Neuronal stem cell (in vitro differentiated cells): ENCODE data around the gene CMC1.

Experiments
- DNase-seq: peaks from one replicate; pipeline ENCODE4 v3.0.0-alpha.2; 2013; ENCODE audit warnings: low spot score
- H2AFZ ChIP-seq: one replicate; pipeline ENCODE4 v1.6.1; 2013; ENCODE audit warnings: mild to moderate bottlenecking, low read length, inconsistent platforms
- H2AK5ac ChIP-seq: 2 replicates; pipeline ENCODE4 v1.6.1; 2013; ENCODE audit warnings: low read depth, mild to moderate bottlenecking, inconsistent platforms, low read length, moderate library complexity, mixed read lengths
- H2BK120ac ChIP-seq: 2 replicates; pipeline ENCODE4 v1.6.1; 2013; ENCODE audit warnings: low read depth, mild to moderate bottlenecking, inconsistent platforms, low read length, moderate library complexity, mixed read lengths
- H2BK12ac ChIP-seq: one replicate; pipeline ENCODE4 v1.6.1; 2013; ENCODE audit warnings: low read length, inconsistent platforms
- H2BK15ac ChIP-seq: 2 replicates; pipeline ENCODE4 v1.6.1; 2013; ENCODE audit warnings: mild to moderate bottlenecking, low read length, inconsistent platforms, mixed read lengths
- H2BK5ac ChIP-seq: one replicate; pipeline ENCODE4 v1.6.1; 2013; ENCODE audit warnings: inconsistent platforms, mild to moderate bottlenecking, low read length, moderate library complexity
- H3K14ac ChIP-seq: one replicate; pipeline ENCODE4 v1.6.1; 2013; ENCODE audit warnings: low read length, inconsistent platforms
- H3K18ac ChIP-seq: 2 replicates; pipeline ENCODE4 v1.6.1; 2013; ENCODE audit warnings: low read length, inconsistent platforms
- H3K23ac ChIP-seq: 2 replicates; pipeline ENCODE4 v1.6.1; 2013; ENCODE audit warnings: low read depth, mild to moderate bottlenecking, mixed read lengths, low read length, inconsistent platforms; ENCODE audit not compliant: poor library complexity
- H3K27ac ChIP-seq: replicated peaks from 3 replicates; pipeline ENCODE4 v1.5.1; 2013; ENCODE audit warnings: low read length, inconsistent platforms
- H3K27me3 ChIP-seq, 3 experiments: 2 replicates each; pipeline ENCODE4 v1.6.1; 2013; ENCODE audit warnings: low read length in 3 of 3, mild to moderate bottlenecking in 2 of 3, inconsistent platforms in 1 of 3, low read depth in 1 of 3, mixed read lengths in 1 of 3, moderate library complexity in 1 of 3; ENCODE audit not compliant: control insufficient read depth in 3 of 3, insufficient read depth in 3 of 3
- H3K36me3 ChIP-seq, 2 donors: replicated peaks in 1 of 2; 2 replicates each; pipeline ENCODE4 v1.6.1; 2013; ENCODE audit warnings: low read length in 2 of 2; ENCODE audit not compliant: control insufficient read depth in 2 of 2, insufficient read depth in 2 of 2
- H3K4ac ChIP-seq: 2 replicates; pipeline ENCODE4 v1.6.1; 2013; ENCODE audit warnings: inconsistent platforms, mild to moderate bottlenecking, low read length, moderate library complexity
- H3K4me1 ChIP-seq, 2 donors: 1 replicate in 1 of 2; 2 replicates in 1 of 2; pipeline ENCODE4 v1.6.1; 2013; ENCODE audit warnings: low read length in 2 of 2, low read depth in 1 of 2; ENCODE audit not compliant: control insufficient read depth in 2 of 2, insufficient read depth in 1 of 2
- H3K4me2 ChIP-seq: one replicate; pipeline ENCODE4 v1.6.1; 2013; ENCODE audit warnings: mild to moderate bottlenecking, low read length, inconsistent platforms; ENCODE audit not compliant: insufficient read depth, poor library complexity, severe bottlenecking
- H3K4me3 ChIP-seq, 2 donors: 2 replicates each; pipeline ENCODE4 v1.5.1; 2013; ENCODE audit warnings: low read length in 2 of 2, mild to moderate bottlenecking in 2 of 2, inconsistent platforms in 1 of 2, moderate library complexity in 1 of 2
- H3K79me1 ChIP-seq: one replicate; pipeline ENCODE4 v1.6.1; 2013; ENCODE audit warnings: low read depth, mild to moderate bottlenecking, inconsistent platforms, low read length, moderate library complexity
- H3K9ac ChIP-seq: one replicate; pipeline ENCODE4 v1.6.1; 2013; ENCODE audit warnings: mild to moderate bottlenecking, low read depth, low read length, inconsistent platforms; ENCODE audit not compliant: poor library complexity
- H3K9me3 ChIP-seq, 2 donors: replicated peaks in 1 of 2; 2 replicates each; pipeline versions ENCODE3 to v1.6.1; 2013; ENCODE audit warnings: low read length in 2 of 2, mild to moderate bottlenecking in 2 of 2, inconsistent platforms in 1 of 2, low read depth in 1 of 2, mixed read lengths in 1 of 2, moderate library complexity in 1 of 2; ENCODE audit not compliant: control insufficient read depth in 2 of 2, insufficient read depth in 1 of 2
- H4K8ac ChIP-seq: one replicate; pipeline ENCODE4 v1.6.1; 2013; ENCODE audit warnings: low read depth, mild to moderate bottlenecking, inconsistent platforms, low read length, moderate library complexity
- H4K91ac ChIP-seq: one replicate; pipeline ENCODE4 v1.6.1; 2013; ENCODE audit warnings: low read length, low read depth, mild to moderate bottlenecking, inconsistent platforms; ENCODE audit not compliant: poor library complexity
- WGBS, 2 donors: extraction: QIAGEN DNeasy Blood & Tissue Kit; methylation state at CpG; one replicate each; pipeline ENCODE4 v1.1.7; 2013; ENCODE audit warnings: missing lambda C conversion rate in 2 of 2, mixed read lengths in 1 of 2; ENCODE audit not compliant: insufficient read length in 2 of 2, insufficient replicate concordance in 1 of 2; ENCODE audit errors: extremely low coverage in 2 of 2; 5-methylcytosine and 5-hydroxymethylcytosine counted together

Gene CMC1

GRCh38 chr3:28252001-28252431 lies 10.6 kb downstream of the CMC1 start:
- no peak overlapping the region for H2BK5ac ChIP-seq

GRCh38 chr3:28253040-28253715 lies 11.8 kb downstream of the CMC1 start:
- no peaks in the 10 kb centered on the region for H3K9me3 ChIP-seq
- WGBS, 2 donors: no CpG with 5 or more reads among the region's 9 CpGs
- no peak overlapping the region for H3K9ac ChIP-seq
- H3K27ac ChIP-seq: no peak overlapping the region
- H2BK12ac ChIP-seq: no peak overlapping the region
- H3K4me1 ChIP-seq: no peaks in the 10 kb centered on the region
- no peak overlapping the region for H2AK5ac ChIP-seq
- H2BK5ac ChIP-seq: no peak overlapping the region
- H2AFZ ChIP-seq: no peak overlapping the region
- H3K36me3 ChIP-seq: no peaks in the 10 kb centered on the region
- H2BK15ac ChIP-seq: no peak overlapping the region
- H3K4me3 ChIP-seq: no peak overlapping the region
- H3K18ac ChIP-seq: no peak overlapping the region
- no peak overlapping the region for H2BK120ac ChIP-seq
- no peak overlapping the region for H3K4me2 ChIP-seq
- no peak overlapping the region for H3K14ac ChIP-seq
- no peaks in the 10 kb centered on the region for H3K79me1 ChIP-seq
- no peaks in the 10 kb centered on the region for H3K27me3 ChIP-seq
- H4K8ac ChIP-seq: no peak overlapping the region
- no peak overlapping the region for H3K23ac ChIP-seq
- no peak overlapping the region for H3K4ac ChIP-seq
- no peak for DNase-seq
- no peak overlapping the region for H4K91ac ChIP-seq

More at GRCh38 chr3:28252001-28252431, 10.6 kb downstream of the CMC1 start:
- Histone ChIP-seq H3K14ac (no peak overlapping the region), H2AK5ac (no peak overlapping the region), H3K4ac (no peak overlapping the region), H3K4me1 (no peaks in the 10 kb centered on the region), H3K18ac (no peak overlapping the region), H3K79me1 (no peaks in the 10 kb centered on the region), H3K9me3 (no peaks in the 10 kb centered on the region), H4K8ac (no peak overlapping the region), H3K4me2 (no peak overlapping the region), H2BK120ac (no peak overlapping the region), H3K23ac (no peak overlapping the region), H3K27ac (no peak overlapping the region), H3K27me3 (no peaks in the 10 kb centered on the region), H2BK15ac (no peak overlapping the region), H4K91ac (no peak overlapping the region), H3K4me3 (no peak overlapping the region), H2AFZ (no peak overlapping the region), H3K9ac (no peak overlapping the region), H2BK12ac (no peak overlapping the region), H3K36me3 (no peaks in the 10 kb centered on the region)
- WGBS, 2 donors: no CpG with 5 or more reads among the region's 3 CpGs
- no peak for DNase-seq

- no peak overlapping the region for H3K27ac ChIP-seq
- no peak overlapping the region for H2BK12ac ChIP-seq
- no peak overlapping the region for H4K8ac ChIP-seq
- H3K27me3 ChIP-seq: no peaks in the 10 kb centered on the region
- H3K23ac ChIP-seq: no peak overlapping the region
- H2BK120ac ChIP-seq: no peak overlapping the region
- no peak overlapping the region for H2BK5ac ChIP-seq
- H3K4ac ChIP-seq: no peak overlapping the region
- H3K14ac ChIP-seq: no peak overlapping the region
- no peak overlapping the region for H4K91ac ChIP-seq
- no peak overlapping the region for H3K4me2 ChIP-seq
- H2AK5ac ChIP-seq: no peak overlapping the region
- H3K9me3 ChIP-seq: no peaks in the 10 kb centered on the region
- no peak for DNase-seq
- H3K4me3 ChIP-seq: no peak overlapping the region
- no peak overlapping the region for H2AFZ ChIP-seq
- H3K9ac ChIP-seq: no peak overlapping the region
- H3K4me1 ChIP-seq: no peaks in the 10 kb centered on the region
- no peak overlapping the region for H2BK15ac ChIP-seq
- H3K36me3 ChIP-seq: peaks cover 1 to 22% of the 10 kb centered on the region in 2 donors
- no peak overlapping the region for H3K18ac ChIP-seq
- H3K79me1 ChIP-seq: no peaks in the 10 kb centered on the region
Observed at GRCh38 chr3:28262001-28262400, 20.6 kb downstream of the CMC1 start.

- no peaks in the 10 kb centered on the region for H3K9me3 ChIP-seq
- no peak overlapping the region for H4K8ac ChIP-seq
- H3K36me3 ChIP-seq: peaks cover 3 to 25% of the 10 kb centered on the region in 2 donors
- H4K91ac ChIP-seq: no peak overlapping the region
- H3K4me1 ChIP-seq: no peaks in the 10 kb centered on the region
- H2BK5ac ChIP-seq: no peak overlapping the region
- H2AK5ac ChIP-seq: no peak overlapping the region
- no peaks in the 10 kb centered on the region for H3K79me1 ChIP-seq
- H3K4ac ChIP-seq: no peak overlapping the region
- H3K14ac ChIP-seq: no peak overlapping the region
- DNase-seq: no peak
- H3K27ac ChIP-seq: no peak overlapping the region
- no peak overlapping the region for H3K9ac ChIP-seq
- no peak overlapping the region for H3K4me2 ChIP-seq
- no peak overlapping the region for H3K18ac ChIP-seq
- H3K23ac ChIP-seq: no peak overlapping the region
- H2BK120ac ChIP-seq: no peak overlapping the region
- no peak overlapping the region for H2AFZ ChIP-seq
- H2BK12ac ChIP-seq: no peak overlapping the region
- H3K4me3 ChIP-seq: no peak overlapping the region
- H2BK15ac ChIP-seq: no peak overlapping the region
- H3K27me3 ChIP-seq: no peaks in the 10 kb centered on the region
Observed at GRCh38 chr3:28265641-28266040, 24.2 kb downstream of the CMC1 start.
